Panc1 (cell line): ENCODE data around the gene CD6. TPM values are rescaled to one million over a fixed set of nuclear protein-coding genes. Genes with fewer than 3 reads are reported as not detected.

Experiments used
- ATAC-seq: fragments of 200-7000 bp; cut with Tn5 transposase; 2 replicates; pipeline ENCODE4 v1.9.1; 2020; ENCODE audit warnings: mild to moderate bottlenecking, moderate library complexity
- BruUV-seq: library from RNA; stranded (reverse); fragments of 400-500 nt; replicated peaks from 2 replicates; lab custom pipeline; 2021; lab: Mats Ljungman, UMichigan
- CTCF ChIA-PET: fragments of 300-600 bp; sonication (Branson Sonifier 250); formaldehyde crosslinking; loops from one replicate; lab custom pipeline; 2022; ENCODE audit warnings: antibody characterized with exemption; lab: Charles Lee
- POLR2A ChIA-PET: fragments of 300-600 bp; sonication (Branson Sonifier 250); formaldehyde crosslinking; loops from one replicate; lab custom pipeline; 2022; ENCODE audit warnings: antibody characterized with exemption; lab: Charles Lee
- DNase-seq: peaks from one replicate; pipeline ENCODE4 v3.0.0-alpha.2; 2010; ENCODE audit warnings: low read depth, low spot score
- H3K27ac ChIP-seq: 2 replicates; pipeline ENCODE4 v1.5.1; 2011; ENCODE audit warnings: mild to moderate bottlenecking, low read length, inconsistent platforms
- H3K27me3 ChIP-seq: fragments of 200-500 bp; sonication (Bioruptor generic); 2 replicates; pipeline ENCODE4 v1.6.0; 2014; ENCODE audit warnings: low read length, inconsistent platforms; ENCODE audit not compliant: control insufficient read depth, insufficient read depth
- H3K36me3 ChIP-seq: fragments of 200-500 bp; sonication (Bioruptor generic); 2 replicates; pipeline ENCODE4 v1.5.1; 2014; ENCODE audit warnings: inconsistent platforms, mild to moderate bottlenecking, low read length, moderate library complexity; ENCODE audit not compliant: control insufficient read depth, insufficient read depth
- H3K4me1 ChIP-seq: 2 replicates; pipeline ENCODE4 v1.5.1; 2011; ENCODE audit warnings: inconsistent platforms, mild to moderate bottlenecking, low read length, moderate library complexity; ENCODE audit not compliant: control insufficient read depth, insufficient read depth
- H3K4me3 ChIP-seq, 2 experiments: 2 replicates each; pipeline ENCODE4 v1.5.1; 2011 to 2012; ENCODE audit warnings: low read depth in 2 of 2, low read length in 2 of 2, mild to moderate bottlenecking in 2 of 2, inconsistent platforms in 1 of 2, moderate library complexity in 1 of 2
- H3K9me3 ChIP-seq: fragments of 200-500 bp; sonication (Bioruptor generic); 2 replicates; pipeline ENCODE4 v1.5.1; 2014; ENCODE audit warnings: low read depth, mild to moderate bottlenecking, inconsistent platforms, low read length, moderate library complexity; ENCODE audit not compliant: control insufficient read depth, insufficient read depth
- POLR2AphosphoS5 ChIP-seq: IDR thresholded peaks from 2 replicates; pipeline ENCODE4 v1.6.1; 2012; ENCODE audit warnings: mild to moderate bottlenecking, low read depth, low read length, moderate library complexity
- REST ChIP-seq, 2 experiments: IDR thresholded peaks; 2 replicates each; pipeline ENCODE4 v1.6.1; 2011 to 2012; ENCODE audit warnings: low read depth in 2 of 2, control low read depth in 1 of 2, low read length in 1 of 2, mild to moderate bottlenecking in 1 of 2, moderate library complexity in 1 of 2; ENCODE audit not compliant: insufficient read depth in 1 of 2
- SIN3A ChIP-seq: IDR thresholded peaks from 2 replicates; pipeline ENCODE4 v1.6.1; 2012; ENCODE audit warnings: low read depth, mild to moderate bottlenecking, low read length, moderate library complexity, borderline replicate concordance; ENCODE audit not compliant: insufficient read depth
- TCF7L2 ChIP-seq: IDR thresholded peaks from 2 replicates; pipeline ENCODE4 v1.6.1; 2011; ENCODE audit warnings: mild to moderate bottlenecking, low read depth, low read length, inconsistent platforms
- in situ Hi-C: cut with HindIII; loops from 2 replicates; pipeline ENCODE4 v1.10.0; 2016; ENCODE audit warnings: low sequenced_read_pairs, low pct_unique_long_range_greater_than_20kb
- intact Hi-C: fragments of 100-400 bp; cut with micrococcal nuclease; formaldehyde crosslinking; loops from one replicate; pipeline ENCODE4 v1.10.0; 2022; ENCODE audit not compliant: unreplicated experiment
- total RNA-seq: library from RNA; stranded (reverse); gene quantifications from one replicate; pipeline ENCODE4 v1.2.1, GENCODE V29; 2021; ENCODE audit not compliant: unreplicated experiment
- TF ChIP-seq, protein P1 (sequence below): fragments of 450-650 bp; IDR thresholded peaks from 2 replicates; pipeline ENCODE4 v1.5.1; 2017; ENCODE audit warnings: mild to moderate bottlenecking

The CD6 gene
- total RNA-seq, 1 experiment from 2014 or later: 1.1 TPM

DNA sequence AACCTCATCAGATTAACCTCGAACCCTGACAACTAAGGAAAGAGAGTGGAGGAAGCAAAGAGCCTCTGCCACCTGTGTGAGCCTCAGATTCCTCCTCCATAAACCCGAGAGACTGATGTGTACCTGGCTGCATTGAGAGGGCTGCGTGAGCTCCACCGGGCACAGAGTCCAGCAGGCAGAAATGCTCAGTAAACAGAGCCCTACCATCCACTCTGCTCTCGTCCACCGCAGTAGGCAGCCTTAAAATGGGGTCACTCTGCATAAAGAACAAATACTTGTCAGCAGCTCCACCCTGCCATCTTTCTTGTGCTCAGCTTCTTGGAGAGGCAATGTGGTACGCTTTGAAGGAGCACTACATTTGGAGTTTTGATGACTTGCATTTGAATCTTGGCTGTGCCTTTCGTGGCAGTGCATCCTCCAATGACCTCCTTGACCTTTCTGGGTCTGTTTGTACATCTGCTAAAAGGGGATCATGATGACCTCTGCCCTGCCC is 87.8 kb downstream of the CD6 start:
- no TSS peak for BruUV-seq
- Histone ChIP-seq H3K27ac (no peak overlapping the region), H3K36me3 (no peaks in the 10 kb centered on the region), H3K4me1 (no peaks in the 10 kb centered on the region), H3K27me3 (no peaks in the 10 kb centered on the region), H3K9me3 (no peaks in the 10 kb centered on the region), H3K4me3 (no peak overlapping the region)
- CTCF ChIA-PET: no interaction called here
- POLR2A ChIA-PET: no interaction called here
- no peak for ATAC-seq
- intact Hi-C loops: no loop called here
- in situ Hi-C loops: no loop called here
- TF ChIP-seq POLR2AphosphoS5 (no peak), SIN3A (no peak), TCF7L2 (no peak), REST (IDR thresholded peaks at IDR 0.05; ENCODE audit: insufficient read depth in 1 of 2, low read depth in 2 of 2, low read length in 1 of 2) (no peak)
- TF ChIP-seq, protein P1, sequence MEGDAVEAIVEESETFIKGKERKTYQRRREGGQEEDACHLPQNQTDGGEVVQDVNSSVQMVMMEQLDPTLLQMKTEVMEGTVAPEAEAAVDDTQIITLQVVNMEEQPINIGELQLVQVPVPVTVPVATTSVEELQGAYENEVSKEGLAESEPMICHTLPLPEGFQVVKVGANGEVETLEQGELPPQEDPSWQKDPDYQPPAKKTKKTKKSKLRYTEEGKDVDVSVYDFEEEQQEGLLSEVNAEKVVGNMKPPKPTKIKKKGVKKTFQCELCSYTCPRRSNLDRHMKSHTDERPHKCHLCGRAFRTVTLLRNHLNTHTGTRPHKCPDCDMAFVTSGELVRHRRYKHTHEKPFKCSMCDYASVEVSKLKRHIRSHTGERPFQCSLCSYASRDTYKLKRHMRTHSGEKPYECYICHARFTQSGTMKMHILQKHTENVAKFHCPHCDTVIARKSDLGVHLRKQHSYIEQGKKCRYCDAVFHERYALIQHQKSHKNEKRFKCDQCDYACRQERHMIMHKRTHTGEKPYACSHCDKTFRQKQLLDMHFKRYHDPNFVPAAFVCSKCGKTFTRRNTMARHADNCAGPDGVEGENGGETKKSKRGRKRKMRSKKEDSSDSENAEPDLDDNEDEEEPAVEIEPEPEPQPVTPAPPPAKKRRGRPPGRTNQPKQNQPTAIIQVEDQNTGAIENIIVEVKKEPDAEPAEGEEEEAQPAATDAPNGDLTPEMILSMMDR: no peak
- no peak for DNase-seq

GRCh38 chr11:61061081-61061826 is 89.8 kb downstream of the CD6 start:
- Histone ChIP-seq H3K9me3 (no peaks in the 10 kb centered on the region), H3K27ac (no peak overlapping the region), H3K4me1 (no peaks in the 10 kb centered on the region), H3K27me3 (no peaks in the 10 kb centered on the region), H3K4me3 (no peak overlapping the region), H3K36me3 (no peaks in the 10 kb centered on the region)
- in situ Hi-C loops (no loop called here), intact Hi-C loops (no loop called here)
- DNase-seq: no peak
- CTCF ChIA-PET: no interaction called here
- no peak for ATAC-seq
- TF ChIP-seq REST (IDR thresholded peaks at IDR 0.05; ENCODE audit: insufficient read depth in 1 of 2, low read depth in 2 of 2, low read length in 1 of 2) (no peak), POLR2AphosphoS5 (no peak), TCF7L2 (no peak)
- BruUV-seq: no TSS peak
- POLR2A ChIA-PET: interaction anchor here (0.6 kb wide), 1 partner anchor 132 kb away, joined by 3 read pairs; no protein-coding TSS in a partner anchor
